H9 (cell line): Measurements from ENCODE around the gene EFCAB6. TPM values are rescaled to one million over a fixed set of nuclear protein-coding genes. Genes with fewer than 3 reads are reported as not detected.

Source experiments
- DNase-seq: peaks from one replicate; pipeline ENCODE4 v3.0.0-alpha.2; 2017
- H2AFZ ChIP-seq: one replicate; pipeline ENCODE4 v1.6.1; 2013; ENCODE audit warnings: mild to moderate bottlenecking, low read length, control low read depth, moderate library complexity
- H2AK5ac ChIP-seq: 2 replicates; pipeline ENCODE4 v1.6.1; 2013; ENCODE audit warnings: low read length, control low read depth, mixed read lengths; ENCODE audit not compliant: insufficient read length
- H2BK120ac ChIP-seq: one replicate; pipeline ENCODE4 v1.6.1; 2013; ENCODE audit warnings: low read depth, mild to moderate bottlenecking, low read length, control low read depth, inconsistent platforms; ENCODE audit not compliant: poor library complexity, severe bottlenecking
- H2BK12ac ChIP-seq: 2 replicates; pipeline ENCODE4 v1.6.1; 2013; ENCODE audit warnings: low read length, control low read depth, mixed read lengths, low read depth; ENCODE audit not compliant: insufficient read length
- H2BK15ac ChIP-seq: 2 replicates; pipeline ENCODE4 v1.6.1; 2013; ENCODE audit warnings: low read depth, low read length, control low read depth
- H2BK20ac ChIP-seq: one replicate; pipeline ENCODE4 v1.6.1; 2013; ENCODE audit warnings: low read depth, mild to moderate bottlenecking, low read length, control low read depth, inconsistent platforms; ENCODE audit not compliant: poor library complexity, severe bottlenecking
- H2BK5ac ChIP-seq: 2 replicates; pipeline ENCODE4 v1.6.1; 2013; ENCODE audit warnings: low read length, control low read depth, mixed read lengths; ENCODE audit not compliant: insufficient read length
- H3K14ac ChIP-seq: 2 replicates; pipeline ENCODE4 v1.6.1; 2013; ENCODE audit warnings: low read length, control low read depth; ENCODE audit not compliant: insufficient read depth
- H3K18ac ChIP-seq: 2 replicates; pipeline ENCODE4 v1.6.1; 2013; ENCODE audit warnings: low read depth, mild to moderate bottlenecking, mixed read lengths, low read length, control low read depth; ENCODE audit not compliant: insufficient read length
- H3K23ac ChIP-seq: 2 replicates; pipeline ENCODE4 v1.6.1; 2013; ENCODE audit warnings: low read length, control low read depth, mixed read lengths, low read depth; ENCODE audit not compliant: insufficient read length
- H3K23me2 ChIP-seq: 2 replicates; pipeline ENCODE4 v1.6.1; 2013; ENCODE audit warnings: low read depth, mild to moderate bottlenecking, mixed read lengths, low read length, control low read depth; ENCODE audit not compliant: insufficient read length, poor library complexity, severe bottlenecking
- H3K27ac ChIP-seq: 2 replicates; pipeline ENCODE4 v1.5.1; 2013; ENCODE audit warnings: low read length, control low read depth, mixed read lengths, low read depth; ENCODE audit not compliant: insufficient read length
- H3K27me3 ChIP-seq: 2 replicates; pipeline ENCODE4 v1.6.1; 2013; ENCODE audit warnings: low read length, control low read depth, inconsistent platforms; ENCODE audit not compliant: insufficient read depth
- H3K4ac ChIP-seq: 2 replicates; pipeline ENCODE4 v1.6.1; 2013; ENCODE audit warnings: low read depth, mild to moderate bottlenecking, control low read depth, inconsistent platforms, low read length, moderate library complexity
- H3K4me1 ChIP-seq: 2 replicates; pipeline ENCODE4 v1.6.1; 2013; ENCODE audit warnings: low read length, control low read depth, inconsistent platforms; ENCODE audit not compliant: insufficient read depth
- H3K4me2 ChIP-seq: 2 replicates; pipeline ENCODE4 v1.6.1; 2013; ENCODE audit warnings: low read length, control low read depth, mixed read lengths; ENCODE audit not compliant: insufficient read length, insufficient read depth
- H3K56ac ChIP-seq: 2 replicates; pipeline ENCODE4 v1.6.1; 2013; ENCODE audit warnings: low read depth, mild to moderate bottlenecking, mixed read lengths, low read length, control low read depth; ENCODE audit not compliant: insufficient read length
- H3K79me1 ChIP-seq: 2 replicates; pipeline ENCODE4 v1.6.1; 2013; ENCODE audit warnings: low read depth, mild to moderate bottlenecking, moderate library complexity, low read length, control low read depth, inconsistent platforms; ENCODE audit not compliant: insufficient read depth, poor library complexity, severe bottlenecking
- H3K79me2 ChIP-seq: 2 replicates; pipeline ENCODE4 v1.6.1; 2013; ENCODE audit warnings: low read length, control low read depth, inconsistent platforms; ENCODE audit not compliant: insufficient read depth
- H3K9ac ChIP-seq: 2 replicates; pipeline ENCODE4 v1.6.1; 2013; ENCODE audit warnings: low read length, control low read depth, mixed read lengths; ENCODE audit not compliant: insufficient read length; ENCODE audit errors: extremely low read depth
- H3K9me3 ChIP-seq: one replicate; pipeline ENCODE4 v1.6.1; 2013; ENCODE audit warnings: low read depth, low read length, inconsistent platforms; ENCODE audit not compliant: control insufficient read depth
- H3T11ph ChIP-seq: one replicate; pipeline ENCODE4 v1.6.1; 2013; ENCODE audit warnings: mild to moderate bottlenecking, low read length, control low read depth, inconsistent platforms
- H4K20me1 ChIP-seq: one replicate; pipeline ENCODE4 v1.6.1; 2013; ENCODE audit not compliant: control insufficient read depth, insufficient read length, insufficient read depth
- H4K5ac ChIP-seq: 2 replicates; pipeline ENCODE4 v1.6.1; 2013; ENCODE audit warnings: low read depth, mild to moderate bottlenecking, mixed read lengths, low read length, control low read depth; ENCODE audit not compliant: insufficient read length
- H4K8ac ChIP-seq: replicated peaks from 2 replicates; pipeline ENCODE4 v1.6.1; 2013; ENCODE audit warnings: low read length, control low read depth, mixed read lengths, low read depth; ENCODE audit not compliant: insufficient read length
- H4K91ac ChIP-seq: 2 replicates; pipeline ENCODE4 v1.6.1; 2013; ENCODE audit warnings: low read depth, mild to moderate bottlenecking, moderate library complexity, mixed read lengths, low read length, control low read depth; ENCODE audit not compliant: insufficient read length
- H3K27ac Mint-ChIP-seq, 3 experiments: 2 replicates in 2 of 3; 3 replicates in 1 of 3; pipeline ENCODE4 v1.8.0; 2020 to 2021; ENCODE audit warnings: mixed read lengths in 3 of 3, mild to moderate bottlenecking in 1 of 3, moderate library complexity in 1 of 3
- H3K27me3 Mint-ChIP-seq: 2 replicates; pipeline ENCODE4 v1.8.0; 2021; ENCODE audit warnings: low read depth, mild to moderate bottlenecking, moderate library complexity, mixed read lengths
- H3K36me3 Mint-ChIP-seq, 3 experiments: 2 replicates in 2 of 3; 3 replicates in 1 of 3; pipeline ENCODE4 v1.8.0; 2020 to 2021; ENCODE audit warnings: low read depth in 3 of 3, mixed read lengths in 3 of 3; ENCODE audit not compliant: insufficient read depth in 1 of 3
- H3K4me1 Mint-ChIP-seq, 2 experiments: 2 replicates each; pipeline ENCODE4 v1.8.0; 2020; ENCODE audit warnings: mixed read lengths in 2 of 2
- H3K4me3 Mint-ChIP-seq, 2 experiments: 2 replicates in 1 of 2; 3 replicates in 1 of 2; pipeline ENCODE4 v1.8.0; 2020 to 2021; ENCODE audit warnings: mild to moderate bottlenecking in 2 of 2, mixed read lengths in 2 of 2, moderate library complexity in 1 of 2
- H3K9me3 Mint-ChIP-seq, 2 experiments: 2 replicates in 1 of 2; 3 replicates in 1 of 2; pipeline ENCODE4 v1.8.0; 2020; ENCODE audit warnings: mild to moderate bottlenecking in 2 of 2, mixed read lengths in 2 of 2, moderate library complexity in 1 of 2
- CTCF ChIP-seq: fragments of 200-600 bp; sonication (generic); conservative IDR thresholded peaks from 3 replicates; pipeline ENCODE4 v1.8.0; 2021; ENCODE audit warnings: antibody characterized with exemption, mild to moderate bottlenecking
- WGBS: extraction: QIAGEN DNeasy Blood & Tissue Kit; methylation state at CpG from one replicate; pipeline ENCODE4 v1.1.7; 2013; ENCODE audit warnings: missing lambda C conversion rate, low lambda C conversion rate, mixed read lengths; ENCODE audit not compliant: insufficient read length; ENCODE audit errors: extremely low coverage; 5-methylcytosine and 5-hydroxymethylcytosine counted together
- total RNA-seq: library from RNA; stranded (reverse); gene quantifications from 2 replicates; pipeline ENCODE4 v1.2.1, GENCODE V29; 2021

The EFCAB6 gene
- total RNA-seq, 1 experiment from 2014 or later: 0.31 TPM

GRCh38 chr22:43633631-43634285 is 178.3 kb downstream of the EFCAB6 start:
- DNase-seq: no peak
- Histone ChIP-seq H4K8ac (no peak overlapping the region), H2BK5ac (no peak overlapping the region), H3K27ac (no peak overlapping the region), H4K5ac (no peak overlapping the region), H4K20me1 (no peaks in the 10 kb centered on the region), H3K27me3 (no peaks in the 10 kb centered on the region), H2AK5ac (no peak overlapping the region), H3K79me2 (no peaks in the 10 kb centered on the region), H3K4me1 (no peaks in the 10 kb centered on the region; the same call in 1 of the 2 replicates), H3K23me2 (peaks cover 3% of the 10 kb centered on the region), H3K79me1 (no peaks in the 10 kb centered on the region), H2AFZ (no peak overlapping the region), H2BK12ac (no peak overlapping the region), H3K14ac (no peak overlapping the region), H3K56ac (no peak overlapping the region), H3K23ac (no peak overlapping the region), H3T11ph (no peak overlapping the region), H2BK15ac (no peak overlapping the region), H3K9me3 (no peaks in the 10 kb centered on the region), H3K18ac (no peak overlapping the region), H3K4me2 (no peak overlapping the region), H3K9ac (no peak overlapping the region), H4K91ac (no peak overlapping the region), H3K4ac (no peak overlapping the region), H2BK20ac (no peak overlapping the region), H2BK120ac (no peak overlapping the region)
- Mint-ChIP-seq H3K9me3 (no peaks in the 10 kb centered on the region; a peak in 1 of 5 replicates), H3K36me3 (no peaks in the 10 kb centered on the region), H3K4me3 (no peak overlapping the region), H3K4me1 (0 out of 4 replicates have a peak, but pooled peaks cover 0 to under 1% of the 10 kb centered on the region in 2 experiments), H3K27ac (no peak overlapping the region), H3K27me3 (peaks cover 2% of the 10 kb centered on the region)
- WGBS: no CpG with 5 or more reads among the region's 13 CpGs
- TF ChIP-seq CTCF: no peak
